Adrenal gland (tissue), 5 donors: Measurements from ENCODE around the gene PCDHB16.
"Not testable (repeated sequence)": the region's sequence is repeated elsewhere in the genome, so short reads cannot be mapped to it uniquely, and the experiment has no call there.

Source experiments
- POLR2A ChIP-seq, 2 donors: fragments of 450-650 bp; IDR thresholded peaks; one replicate each; pipeline ENCODE4 v1.6.1; 2017; ENCODE audit warnings: antibody characterized with exemption in 2 of 2, mild to moderate bottlenecking in 2 of 2, moderate library complexity in 1 of 2
- TF ChIP-seq, protein P1 (sequence below), 6 experiments: fragments of 450-650 bp in 4 of 6; fragments of 200-600 bp in 2 of 6; sonication (generic) in 1 of 6; IDR thresholded peaks; 1 replicate in 5 of 6; 2 replicates in 1 of 6; pipeline versions ENCODE4 v1.5.1 to v1.8.0; 2016 to 2021; ENCODE audit warnings: antibody characterized with exemption in 6 of 6, mild to moderate bottlenecking in 2 of 6, moderate library complexity in 1 of 6
- donor health status: DM: no; HTN: no; CAD: no.

DNA sequence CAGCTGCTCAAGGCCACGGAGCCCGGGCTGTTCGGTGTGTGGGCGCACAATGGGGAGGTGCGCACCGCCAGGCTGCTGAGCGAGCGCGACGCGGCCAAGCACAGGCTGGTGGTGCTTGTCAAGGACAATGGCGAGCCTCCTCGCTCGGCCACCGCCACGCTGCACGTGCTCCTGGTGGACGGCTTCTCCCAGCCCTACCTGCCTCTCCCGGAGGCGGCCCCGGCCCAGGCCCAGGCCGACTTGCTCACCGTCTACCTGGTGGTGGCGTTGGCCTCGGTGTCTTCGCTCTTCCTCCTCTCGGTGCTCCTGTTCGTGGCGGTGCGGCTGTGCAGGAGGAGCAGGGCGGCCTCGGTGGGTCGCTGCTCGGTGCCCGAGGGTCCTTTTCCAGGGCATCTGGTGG, 6.9 kb downstream of the PCDHB16 start:
- TF ChIP-seq, protein P1, sequence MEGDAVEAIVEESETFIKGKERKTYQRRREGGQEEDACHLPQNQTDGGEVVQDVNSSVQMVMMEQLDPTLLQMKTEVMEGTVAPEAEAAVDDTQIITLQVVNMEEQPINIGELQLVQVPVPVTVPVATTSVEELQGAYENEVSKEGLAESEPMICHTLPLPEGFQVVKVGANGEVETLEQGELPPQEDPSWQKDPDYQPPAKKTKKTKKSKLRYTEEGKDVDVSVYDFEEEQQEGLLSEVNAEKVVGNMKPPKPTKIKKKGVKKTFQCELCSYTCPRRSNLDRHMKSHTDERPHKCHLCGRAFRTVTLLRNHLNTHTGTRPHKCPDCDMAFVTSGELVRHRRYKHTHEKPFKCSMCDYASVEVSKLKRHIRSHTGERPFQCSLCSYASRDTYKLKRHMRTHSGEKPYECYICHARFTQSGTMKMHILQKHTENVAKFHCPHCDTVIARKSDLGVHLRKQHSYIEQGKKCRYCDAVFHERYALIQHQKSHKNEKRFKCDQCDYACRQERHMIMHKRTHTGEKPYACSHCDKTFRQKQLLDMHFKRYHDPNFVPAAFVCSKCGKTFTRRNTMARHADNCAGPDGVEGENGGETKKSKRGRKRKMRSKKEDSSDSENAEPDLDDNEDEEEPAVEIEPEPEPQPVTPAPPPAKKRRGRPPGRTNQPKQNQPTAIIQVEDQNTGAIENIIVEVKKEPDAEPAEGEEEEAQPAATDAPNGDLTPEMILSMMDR (IDR thresholded peaks at IDR 0.05) = not testable (repeated sequence)
- TF ChIP-seq POLR2A (IDR thresholded peaks at IDR 0.05) = not testable (repeated sequence)
